WI38 (cell line): ENCODE data around the gene ARHGEF2.

Source experiments
- H3K4me3 ChIP-seq: 2 replicates; pipeline ENCODE4 v1.5.1; 2011; ENCODE audit warnings: low read depth, mild to moderate bottlenecking, control low read depth, low read length
- CTCF ChIP-seq: IDR thresholded peaks from 2 replicates; pipeline ENCODE4 v1.5.1; 2012; ENCODE audit warnings: low read depth, mild to moderate bottlenecking, control low read depth, low read length

ARHGEF2 gene

GRCh38 chr1:156019946-156020292 lies 41.6 kb upstream of the ARHGEF2 start:
- peak overlapping the region; percentile 90 for H3K4me3 ChIP-seq
- no peak for TF ChIP-seq CTCF

- TF ChIP-seq CTCF: no peak
- H3K4me3 ChIP-seq: no peak overlapping the region
These were observed 36.5 kb upstream of the ARHGEF2 start for GRCh38 chr1:156014829-156015228.

- no peak overlapping the region for H3K4me3 ChIP-seq
- no peak for TF ChIP-seq CTCF
These were observed 33.9 kb upstream of the ARHGEF2 start for GRCh38 chr1:156012051-156012817.

- no peak for TF ChIP-seq CTCF
- no peak overlapping the region for H3K4me3 ChIP-seq
These were observed 31.1 kb upstream of the ARHGEF2 start for GRCh38 chr1:156009404-156009803.

- no peak for TF ChIP-seq CTCF
- H3K4me3 ChIP-seq: no peak overlapping the region
These were observed 28.5 kb upstream of the ARHGEF2 start for GRCh38 chr1:156006666-156007376.

- no peak overlapping the region for H3K4me3 ChIP-seq
- no peak for TF ChIP-seq CTCF
These were observed 26.7 kb upstream of the ARHGEF2 start for GRCh38 chr1:156004843-156005584.

GRCh38 chr1:156003923-156004188 lies 25.5 kb upstream of the ARHGEF2 start:
- no peak overlapping the region for H3K4me3 ChIP-seq

More at GRCh38 chr1:156003923-156004188, 25.5 kb upstream of the ARHGEF2 start:
- TF ChIP-seq CTCF: no peak
